Parathyroid adenoma (tissue), 2 donors: ENCODE measurements around the gene SRP68.

ENCODE experiments used
- H2AFZ ChIP-seq: fragments of 300-600 bp; sonication (generic); one replicate; pipeline ENCODE4 v1.7.0; 2017; ENCODE audit warnings: antibody characterized with exemption, mild to moderate bottlenecking
- H3K27ac ChIP-seq: fragments of 300-600 bp; sonication (generic); one replicate; pipeline ENCODE4 v1.7.0; 2017
- H3K27me3 ChIP-seq: fragments of 300-600 bp; sonication (generic); one replicate; pipeline ENCODE4 v1.7.0; 2017; ENCODE audit warnings: low read length; ENCODE audit not compliant: control insufficient read depth, insufficient read depth
- H3K36me3 ChIP-seq: fragments of 300-600 bp; sonication (generic); one replicate; pipeline ENCODE4 v1.7.0; 2017; ENCODE audit warnings: low read length; ENCODE audit not compliant: control insufficient read depth, insufficient read depth
- H3K4me1 ChIP-seq: fragments of 300-600 bp; sonication (generic); one replicate; pipeline ENCODE4 v1.7.0; 2017; ENCODE audit warnings: control low read depth
- H3K4me2 ChIP-seq: fragments of 300-600 bp; sonication (generic); one replicate; pipeline ENCODE4 v1.7.0; 2017; ENCODE audit warnings: low read length
- H3K4me3 ChIP-seq: fragments of 300-600 bp; sonication (generic); one replicate; pipeline ENCODE4 v1.7.0; 2017; ENCODE audit warnings: low read depth, low read length
- H3K79me2 ChIP-seq: fragments of 300-600 bp; sonication (generic); one replicate; pipeline ENCODE4 v1.7.0; 2017; ENCODE audit warnings: control low read depth
- H3K9ac ChIP-seq: fragments of 300-600 bp; sonication (generic); one replicate; pipeline ENCODE4 v1.7.0; 2017; ENCODE audit warnings: mild to moderate bottlenecking
- H3K9me3 ChIP-seq: fragments of 300-600 bp; sonication (generic); one replicate; pipeline ENCODE4 v1.7.0; 2017; ENCODE audit warnings: low read length; ENCODE audit not compliant: control insufficient read depth
- TF ChIP-seq, protein P1 (sequence below): fragments of 300-600 bp; sonication (generic); IDR thresholded peaks from one replicate; pipeline ENCODE4 v1.7.0; 2017; ENCODE audit warnings: antibody characterized with exemption, mild to moderate bottlenecking
- donor health status: primary hyperparathyroidism.

SRP68 gene

DNA sequence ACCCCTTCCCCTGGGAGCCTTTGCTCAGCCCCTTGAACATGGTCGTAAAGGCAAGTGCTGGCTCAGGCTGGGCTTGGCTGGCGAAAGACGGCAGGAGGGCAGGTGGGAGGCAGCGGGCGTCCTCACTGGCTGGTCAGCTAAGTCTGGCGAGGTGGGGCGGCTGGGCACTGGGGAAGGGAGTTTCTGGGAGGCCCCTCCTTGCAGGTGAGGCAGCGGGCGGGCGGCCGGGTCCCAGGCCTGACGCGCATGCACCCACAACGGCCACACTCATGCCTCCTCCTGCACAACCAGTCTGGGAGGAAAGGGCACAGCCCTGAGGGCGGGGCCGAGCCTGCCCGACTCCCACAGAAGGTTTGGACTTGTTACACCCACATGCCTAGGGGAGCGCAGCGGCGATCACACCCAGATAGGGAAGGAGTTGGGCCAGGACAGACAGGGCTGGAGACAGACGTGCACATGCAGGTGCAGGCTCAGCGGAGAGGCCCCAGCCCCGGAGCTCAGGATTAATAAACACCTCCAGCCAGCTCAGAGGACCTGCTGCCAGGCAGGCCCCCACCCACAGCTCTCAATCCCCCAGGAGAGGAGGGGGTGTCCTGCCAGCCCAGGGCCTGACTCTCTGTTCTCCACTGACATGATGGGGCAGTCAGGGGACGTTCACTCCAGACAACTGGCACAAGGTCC lies 45.0 kb downstream of the SRP68 start, which contains the start of gene EVPL:
TSS of gene EVPL (minus strand) at position 148 of the 681 bp plus-strand sequence. CDS start at position 40, 108 bp downstream.
- no peaks in the 10 kb centered on the region for H3K36me3 ChIP-seq
- H3K4me2 ChIP-seq, result peak within 1 kb of the TSS; percentile 84
- TF ChIP-seq, protein P1, sequence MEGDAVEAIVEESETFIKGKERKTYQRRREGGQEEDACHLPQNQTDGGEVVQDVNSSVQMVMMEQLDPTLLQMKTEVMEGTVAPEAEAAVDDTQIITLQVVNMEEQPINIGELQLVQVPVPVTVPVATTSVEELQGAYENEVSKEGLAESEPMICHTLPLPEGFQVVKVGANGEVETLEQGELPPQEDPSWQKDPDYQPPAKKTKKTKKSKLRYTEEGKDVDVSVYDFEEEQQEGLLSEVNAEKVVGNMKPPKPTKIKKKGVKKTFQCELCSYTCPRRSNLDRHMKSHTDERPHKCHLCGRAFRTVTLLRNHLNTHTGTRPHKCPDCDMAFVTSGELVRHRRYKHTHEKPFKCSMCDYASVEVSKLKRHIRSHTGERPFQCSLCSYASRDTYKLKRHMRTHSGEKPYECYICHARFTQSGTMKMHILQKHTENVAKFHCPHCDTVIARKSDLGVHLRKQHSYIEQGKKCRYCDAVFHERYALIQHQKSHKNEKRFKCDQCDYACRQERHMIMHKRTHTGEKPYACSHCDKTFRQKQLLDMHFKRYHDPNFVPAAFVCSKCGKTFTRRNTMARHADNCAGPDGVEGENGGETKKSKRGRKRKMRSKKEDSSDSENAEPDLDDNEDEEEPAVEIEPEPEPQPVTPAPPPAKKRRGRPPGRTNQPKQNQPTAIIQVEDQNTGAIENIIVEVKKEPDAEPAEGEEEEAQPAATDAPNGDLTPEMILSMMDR, result peak; percentile 4
- H3K9ac ChIP-seq, result peak within 1 kb of the TSS; percentile 54
- no peaks in the 10 kb centered on the region for H3K79me2 ChIP-seq
- H3K27me3 ChIP-seq, result no peaks in the 10 kb centered on the region
- H3K9me3 ChIP-seq, result no peaks in the 10 kb centered on the region
- peak within 1 kb of the TSS; percentile 69 for H2AFZ ChIP-seq
- peak within 1 kb of the TSS; percentile 47 for H3K4me3 ChIP-seq
- H3K27ac ChIP-seq, result peak within 1 kb of the TSS; percentile 74
- H3K4me1 ChIP-seq, result peaks cover 14% of the 10 kb centered on the region

DNA sequence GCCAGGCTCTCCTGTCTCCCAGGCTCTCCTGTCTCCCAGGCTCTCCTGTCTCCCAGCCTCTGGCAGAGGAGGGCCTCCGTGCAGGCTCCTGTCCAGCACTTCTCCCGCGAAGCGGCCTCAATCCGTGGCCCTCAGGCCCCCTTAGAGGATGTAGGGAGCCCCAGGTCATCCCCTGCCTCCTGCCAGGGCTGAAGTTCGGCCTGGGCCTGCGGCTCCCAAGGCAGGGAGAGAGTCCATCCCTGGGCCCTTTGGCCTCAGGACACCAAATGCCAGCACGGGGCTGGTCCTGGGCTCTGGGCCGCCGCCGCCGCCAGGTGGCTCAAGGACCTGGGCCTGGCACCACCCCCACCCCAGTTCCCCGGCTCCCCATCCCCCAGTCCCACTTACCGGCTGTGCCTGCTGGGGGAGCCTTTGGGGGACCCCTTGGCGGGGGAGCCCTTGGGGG lies 45.6 kb downstream of the SRP68 start:
- Histone ChIP-seq H3K9me3 (no peaks in the 10 kb centered on the region), H3K27ac (peak overlapping the region; percentile 74), H3K27me3 (no peaks in the 10 kb centered on the region), H3K79me2 (no peaks in the 10 kb centered on the region), H3K4me2 (peak overlapping the region; percentile 84), H3K4me3 (peak overlapping the region; percentile 47), H3K9ac (peak overlapping the region; percentile 54), H3K4me1 (peaks cover 11% of the 10 kb centered on the region), H3K36me3 (no peaks in the 10 kb centered on the region), H2AFZ (peak overlapping the region; percentile 69)
- TF ChIP-seq, protein P1, result peak; percentile 34

DNA sequence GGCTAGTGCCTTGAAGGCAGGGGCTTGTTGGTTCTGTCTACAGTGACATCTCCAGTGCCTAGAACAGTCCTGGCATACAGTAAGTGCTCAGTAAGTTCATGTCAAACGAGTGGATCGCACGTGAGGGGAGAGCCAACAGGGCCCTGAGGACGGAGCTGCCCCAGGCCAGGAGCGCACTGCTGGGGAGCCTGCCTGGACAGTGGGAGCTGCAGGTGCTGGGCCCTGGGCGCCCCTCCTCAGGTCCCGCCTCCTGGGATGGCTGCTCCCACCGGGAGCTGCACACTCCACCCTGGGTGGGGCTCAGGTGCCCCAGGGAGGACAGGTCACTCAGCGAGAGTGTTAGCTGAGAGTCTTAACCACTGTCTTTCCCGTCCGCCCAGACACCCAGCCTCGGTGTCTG lies 47.0 kb downstream of the SRP68 start:
- Histone ChIP-seq H3K27ac (no peak overlapping the region), H3K9ac (no peak overlapping the region), H3K27me3 (no peaks in the 10 kb centered on the region), H3K4me1 (peaks cover 11% of the 10 kb centered on the region), H3K36me3 (no peaks in the 10 kb centered on the region), H3K4me3 (no peak overlapping the region), H3K9me3 (no peaks in the 10 kb centered on the region), H2AFZ (no peak overlapping the region), H3K79me2 (no peaks in the 10 kb centered on the region), H3K4me2 (no peak overlapping the region)
- TF ChIP-seq, protein P1, result no peak

DNA sequence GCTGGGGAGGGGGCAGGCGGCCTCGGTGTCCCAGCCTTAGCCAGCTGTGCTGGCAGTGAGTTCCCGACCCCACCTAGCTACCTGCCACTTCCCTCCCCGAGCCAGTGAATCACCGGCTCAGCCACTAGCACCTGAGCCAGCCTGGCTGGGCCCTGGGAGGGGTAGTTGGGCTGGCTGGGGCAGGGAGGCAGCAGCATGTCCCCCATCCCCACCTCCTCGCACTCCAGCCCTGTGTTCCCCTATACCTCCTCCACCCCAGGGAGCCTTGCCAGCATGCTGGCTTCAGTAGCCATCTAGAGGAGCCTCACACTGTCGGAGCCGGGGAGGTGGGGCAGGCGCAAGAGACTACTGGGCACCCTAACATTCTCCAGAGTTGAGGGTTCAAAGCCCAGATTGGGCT lies 48.0 kb downstream of the SRP68 start:
- Histone ChIP-seq H3K9me3 (no peaks in the 10 kb centered on the region), H3K36me3 (no peaks in the 10 kb centered on the region), H3K4me2 (no peak overlapping the region), H3K27ac (no peak overlapping the region), H3K79me2 (no peaks in the 10 kb centered on the region), H3K9ac (no peak overlapping the region), H3K27me3 (no peaks in the 10 kb centered on the region), H3K4me3 (no peak overlapping the region), H2AFZ (no peak overlapping the region), H3K4me1 (peaks cover 7% of the 10 kb centered on the region)
- TF ChIP-seq, protein P1, result no peak

DNA sequence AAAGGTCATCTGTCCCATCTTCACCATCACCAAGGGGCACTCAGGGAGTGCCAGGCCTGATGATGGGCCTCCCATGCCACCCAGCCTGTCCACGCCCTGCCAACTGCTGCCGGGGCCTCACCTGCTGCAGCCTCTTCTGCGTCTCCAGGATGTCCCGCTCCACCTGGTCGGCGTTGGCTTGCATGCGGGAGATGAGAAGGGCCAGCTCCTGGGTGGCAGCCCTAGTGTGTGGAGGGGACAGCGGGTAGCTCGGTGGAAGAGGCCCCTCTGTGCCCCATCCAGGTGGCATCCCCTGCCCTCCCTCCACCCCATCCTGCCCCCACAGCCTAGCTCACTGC lies 48.4 kb downstream of the SRP68 start:
- Histone ChIP-seq H3K79me2 (no peaks in the 10 kb centered on the region), H3K27ac (no peak overlapping the region), H3K4me3 (no peak overlapping the region)

More for the DNA sequence above, 48.4 kb downstream of the SRP68 start:
- Histone ChIP-seq H3K36me3 (no peaks in the 10 kb centered on the region), H3K9me3 (no peaks in the 10 kb centered on the region), H3K4me1 (peaks cover 7% of the 10 kb centered on the region), H3K27me3 (no peaks in the 10 kb centered on the region), H2AFZ (no peak overlapping the region), H3K9ac (no peak overlapping the region), H3K4me2 (no peak overlapping the region)
- TF ChIP-seq, protein P1, result no peak
